ENCODE measurements around the gene UBE2L6.
A peak's percentile ranks its signal among the peaks of the same experiment; 100 is the strongest.

UBE2L6 gene

DNA sequence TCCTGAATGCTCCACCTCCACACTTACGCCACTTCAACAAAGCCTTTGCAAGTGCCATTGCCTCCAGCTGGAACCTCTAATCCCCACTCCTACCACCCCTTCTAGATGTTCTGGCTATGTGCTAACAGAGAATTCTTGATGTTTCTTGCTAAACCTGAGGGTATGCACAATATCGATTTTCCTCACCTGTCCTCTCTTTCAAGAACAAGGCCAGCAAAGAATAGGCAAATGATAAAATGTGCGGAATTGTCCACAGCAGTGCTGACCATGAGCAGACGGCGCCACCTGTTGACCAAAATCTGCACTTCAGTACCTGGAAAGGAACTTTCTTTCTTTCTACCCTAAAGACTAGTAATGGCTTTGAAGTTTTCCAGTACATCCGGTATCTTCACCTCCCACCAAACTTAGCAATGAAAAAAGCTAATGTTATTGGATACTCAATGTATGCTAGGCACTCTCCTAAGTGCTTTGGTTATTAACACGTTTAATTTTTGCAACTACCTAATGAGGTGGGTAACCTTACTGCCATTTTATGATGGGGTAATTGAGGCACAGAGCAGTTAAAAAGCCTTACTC is 40.3 kb downstream of the UBE2L6 start:
- DNase-seq = peak; percentile 68

DNA sequence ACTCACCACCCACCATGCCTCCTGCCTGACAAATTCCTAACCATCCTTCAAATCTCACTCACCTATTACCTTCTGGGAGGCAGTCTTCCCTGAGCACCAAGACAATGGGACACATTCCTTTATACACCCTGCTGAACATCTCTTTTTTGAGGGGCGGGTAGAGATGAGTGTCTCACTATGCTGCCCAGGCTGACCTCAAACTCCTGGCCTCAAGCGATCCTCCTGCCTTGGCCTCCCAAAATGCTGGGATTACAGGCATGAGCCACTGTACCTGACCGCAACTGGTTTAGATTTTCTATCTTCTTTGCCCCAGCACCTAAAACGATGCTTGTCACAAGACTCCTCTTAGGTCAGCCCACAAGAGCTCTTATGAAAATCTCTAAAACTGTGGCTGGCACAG is 44.1 kb downstream of the UBE2L6 start:
- DNase-seq = no peak

DNA sequence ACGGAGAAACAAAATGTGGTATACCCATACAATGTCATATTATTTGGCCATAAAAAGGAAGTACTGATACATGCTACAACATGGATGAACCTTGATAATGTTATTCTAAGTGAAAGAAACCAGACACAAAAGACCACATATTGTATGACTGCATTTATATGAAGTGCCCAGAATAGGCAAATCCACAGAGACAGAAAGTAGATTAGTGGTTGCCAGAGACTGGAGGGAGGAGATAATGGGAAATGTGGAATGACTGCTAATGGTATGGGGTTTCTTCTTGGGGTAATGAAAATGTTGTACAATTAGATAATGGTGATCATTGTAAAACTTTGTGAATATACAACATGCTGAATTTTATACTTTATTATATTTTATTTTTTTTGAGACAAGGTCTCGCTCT is 46.4 kb downstream of the UBE2L6 start:
- DNase-seq = no peak

DNA sequence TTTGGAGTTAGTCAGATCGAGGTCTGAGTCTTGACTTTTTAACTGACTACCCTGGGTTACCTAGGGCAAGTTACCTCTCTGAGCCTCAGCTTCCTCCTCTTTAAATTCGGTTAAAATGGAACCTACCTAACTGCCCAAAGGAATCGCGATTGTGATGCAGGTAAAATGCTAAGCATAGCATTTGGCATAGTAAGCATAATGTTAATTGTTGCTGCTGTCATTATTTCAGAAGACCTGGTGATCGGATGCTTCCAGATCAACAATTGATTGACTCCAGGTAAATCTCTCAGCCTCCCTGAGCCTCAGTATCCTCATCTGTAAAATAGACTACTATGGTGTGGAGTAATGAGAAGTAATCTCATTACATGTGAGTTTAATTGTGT is 51.4 kb downstream of the UBE2L6 start:
- no peak for DNase-seq

DNA sequence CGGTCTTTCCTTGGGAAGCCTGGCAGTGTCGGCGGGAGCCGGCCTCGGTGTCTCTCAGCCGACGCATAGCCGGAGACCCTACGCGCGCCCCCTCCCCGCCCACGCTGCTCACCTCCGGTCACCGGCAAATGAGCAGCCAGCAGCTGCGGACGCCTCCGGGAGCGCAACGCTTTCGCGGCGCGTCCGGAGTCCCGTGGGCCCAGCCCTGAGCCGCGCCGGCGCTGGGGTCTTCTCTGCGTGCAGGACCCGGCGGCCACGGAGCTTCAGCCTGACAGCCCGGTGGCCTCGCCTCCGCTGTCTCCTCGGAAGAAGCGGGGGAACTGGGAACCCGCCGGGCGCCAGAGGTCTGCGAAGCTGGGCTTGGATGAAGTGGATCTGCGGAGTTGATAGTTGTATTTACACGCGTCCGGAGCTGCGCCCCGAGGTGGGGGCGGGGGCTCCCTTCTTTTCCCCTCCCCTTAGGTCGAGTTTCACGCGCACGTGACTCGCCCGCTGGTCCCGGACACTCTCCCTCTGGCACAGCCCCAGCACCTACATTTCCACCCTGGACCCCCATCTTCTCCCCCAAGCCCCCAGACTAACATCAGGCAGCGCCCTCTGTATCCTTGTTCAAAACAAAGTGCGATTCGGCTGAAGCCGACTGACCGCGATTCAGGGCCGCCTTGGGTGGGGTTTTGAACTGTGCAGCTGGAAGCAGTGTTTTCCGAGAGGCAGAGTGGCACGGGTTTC is 52.0 kb downstream of the UBE2L6 start, which contains the start of gene SLC43A1:
SLC43A1 (minus strand) TSS at position 371 of the 729 bp plus-strand sequence. CDS start 1,591 bp downstream, outside the sequence.
- DNase-seq = peak; percentile 13

DNA sequence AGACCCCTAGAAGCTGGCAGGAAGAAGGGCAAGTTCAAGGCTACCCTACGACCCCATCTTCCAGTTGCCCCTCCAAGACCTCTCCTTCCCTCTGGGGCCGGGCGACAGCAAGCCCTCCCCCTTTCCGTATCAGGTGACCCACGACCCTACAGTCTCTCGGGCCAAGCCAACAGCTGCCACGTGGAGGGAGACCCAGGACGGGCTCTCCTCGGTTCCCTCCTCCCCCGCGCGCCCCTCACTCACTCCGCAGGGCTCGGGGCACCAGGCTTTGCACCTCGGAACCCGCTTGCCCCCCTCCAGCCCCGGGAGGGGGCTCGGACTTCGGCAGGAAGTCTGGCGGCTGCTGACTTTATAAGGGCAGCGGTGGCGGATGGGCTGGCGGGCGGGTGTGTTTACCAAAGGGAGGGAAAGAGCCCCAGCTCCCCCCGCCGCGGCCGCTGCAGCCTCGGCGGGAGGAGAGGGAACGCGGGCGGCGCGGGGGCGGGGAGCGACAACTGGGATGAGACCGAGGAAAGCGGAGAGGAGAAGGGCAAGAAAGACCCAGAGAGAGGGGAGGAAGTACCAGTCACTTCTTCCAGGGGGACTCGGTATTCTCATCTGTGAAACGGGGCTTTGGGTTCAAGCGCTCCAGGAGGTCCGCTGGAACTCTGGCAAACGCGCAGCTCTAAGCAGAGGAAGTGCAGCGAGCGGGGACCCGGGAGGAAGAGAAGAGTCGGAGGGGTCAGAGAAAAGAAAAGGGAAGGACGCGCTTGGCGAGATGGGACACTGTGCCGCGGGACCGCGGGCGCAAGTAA is 52.7 kb downstream of the UBE2L6 start:
- no peak for DNase-seq

DNA sequence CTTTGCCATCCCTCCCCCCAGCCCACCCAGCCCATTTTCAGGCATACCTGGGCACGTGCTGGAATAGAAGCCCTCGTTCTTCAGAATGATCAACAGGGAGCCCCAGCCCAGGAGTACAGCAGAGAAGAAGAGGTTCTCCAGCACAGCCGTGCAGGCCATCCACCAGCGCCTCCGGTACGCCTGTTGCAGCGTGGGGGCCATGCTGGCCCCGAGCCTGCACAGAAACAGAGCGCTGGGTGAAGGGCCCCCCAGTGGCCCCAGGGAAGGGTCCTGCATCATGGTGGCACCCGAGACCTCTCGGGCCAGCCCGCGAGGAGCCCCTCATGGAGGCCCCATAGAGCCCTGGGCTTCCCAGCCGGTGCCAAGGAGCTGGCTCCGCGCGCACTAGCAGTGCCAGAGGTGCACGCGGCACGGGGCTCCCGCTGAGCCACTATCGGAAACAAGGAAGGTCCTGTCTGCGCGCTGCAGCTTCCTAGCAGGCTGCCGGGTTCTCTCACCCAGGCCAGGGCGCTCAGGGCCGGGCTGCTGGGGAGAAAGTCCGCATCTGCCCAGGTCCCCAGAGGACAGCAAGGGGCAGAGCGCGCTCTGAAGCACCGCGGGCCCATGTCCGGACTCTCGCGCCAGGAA is 53.4 kb downstream of the UBE2L6 start:
- no peak for DNase-seq

DNA sequence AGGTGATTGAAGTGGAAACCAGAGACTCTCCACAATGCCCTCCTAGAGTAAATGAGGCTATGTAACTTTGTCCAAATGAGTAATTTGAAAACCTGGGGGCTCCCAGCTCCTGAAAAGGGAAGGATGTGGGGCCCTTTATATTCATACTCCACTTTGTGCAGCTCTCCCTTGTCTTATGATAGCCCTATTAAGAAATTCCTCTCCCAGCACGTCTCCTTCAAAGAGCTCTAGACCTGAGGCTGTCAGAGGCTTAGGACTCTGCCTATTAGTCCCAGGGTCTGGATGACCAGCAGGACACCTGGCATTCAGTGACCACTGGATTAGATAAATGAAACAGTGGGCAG is 54.0 kb downstream of the UBE2L6 start:
- no peak for DNase-seq

DNA sequence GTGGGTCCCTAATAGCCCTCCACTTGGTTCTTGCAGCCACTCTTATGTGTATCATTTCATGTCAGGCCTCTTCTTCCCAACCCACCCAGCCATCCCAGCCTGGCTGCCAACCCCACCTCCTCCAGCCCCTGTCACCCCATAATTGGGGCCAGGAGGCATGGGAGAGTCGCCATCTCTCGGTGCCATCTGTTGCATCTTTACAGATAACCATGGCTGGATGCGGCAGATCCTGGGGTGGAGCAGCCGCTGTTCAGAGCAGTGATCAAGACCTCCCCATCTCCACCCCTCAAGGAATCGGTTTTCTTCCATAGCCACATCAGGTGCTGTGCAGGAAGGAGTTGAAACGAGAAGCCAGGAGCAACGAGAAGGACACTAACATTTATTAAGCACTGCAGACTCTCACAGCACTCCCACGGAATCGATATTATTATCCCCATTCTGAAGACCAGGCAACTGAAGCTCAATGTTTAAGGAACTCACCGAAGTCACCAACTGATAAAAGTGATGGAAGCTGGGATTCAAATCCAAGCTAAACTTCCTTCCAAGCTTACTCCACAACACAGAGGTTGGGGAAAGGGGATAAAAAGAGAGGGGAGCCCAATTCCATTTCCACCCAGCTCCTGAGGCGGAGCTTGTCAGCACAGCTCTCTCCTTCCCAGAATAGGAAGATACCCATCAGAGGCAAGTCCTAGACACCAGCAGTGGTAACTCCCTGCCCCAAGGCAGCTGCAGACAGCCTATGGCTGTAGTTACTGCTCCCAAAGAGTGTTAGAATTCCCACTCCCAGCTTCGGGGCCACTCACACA is 54.6 kb downstream of the UBE2L6 start:
- no peak for DNase-seq

DNA sequence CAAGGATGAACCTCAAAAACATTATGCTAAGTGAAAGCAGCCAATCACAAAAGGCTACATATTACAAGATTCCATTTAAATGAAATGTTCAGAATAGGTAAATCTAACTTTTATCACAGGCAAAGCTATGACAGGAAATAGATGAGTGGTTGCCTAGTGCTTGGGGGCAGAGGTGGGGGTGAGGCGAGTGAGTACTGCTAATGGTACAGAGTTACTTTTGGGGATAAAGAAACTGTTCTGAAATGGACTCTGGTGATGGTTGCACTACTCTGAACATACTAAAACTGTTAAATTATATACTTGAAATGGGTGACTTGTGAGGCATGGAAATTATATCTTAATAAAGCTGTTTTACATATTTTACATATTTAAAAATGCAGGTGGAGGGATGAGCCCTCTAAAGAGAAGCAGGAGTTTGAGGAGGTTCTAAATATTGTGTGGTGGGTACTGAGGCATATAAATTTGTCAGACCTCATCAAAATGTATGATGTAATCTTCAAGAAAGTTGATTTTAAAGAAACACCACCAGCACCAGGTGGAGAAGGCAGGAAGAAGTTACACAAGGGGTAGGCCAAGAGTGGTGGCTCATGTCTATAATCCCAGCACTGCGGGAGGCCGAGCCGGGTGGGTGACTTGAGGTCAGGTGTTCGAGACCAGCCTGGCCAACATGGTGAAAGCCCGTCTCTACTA is 55.6 kb downstream of the UBE2L6 start:
- no peak for DNase-seq

DNA sequence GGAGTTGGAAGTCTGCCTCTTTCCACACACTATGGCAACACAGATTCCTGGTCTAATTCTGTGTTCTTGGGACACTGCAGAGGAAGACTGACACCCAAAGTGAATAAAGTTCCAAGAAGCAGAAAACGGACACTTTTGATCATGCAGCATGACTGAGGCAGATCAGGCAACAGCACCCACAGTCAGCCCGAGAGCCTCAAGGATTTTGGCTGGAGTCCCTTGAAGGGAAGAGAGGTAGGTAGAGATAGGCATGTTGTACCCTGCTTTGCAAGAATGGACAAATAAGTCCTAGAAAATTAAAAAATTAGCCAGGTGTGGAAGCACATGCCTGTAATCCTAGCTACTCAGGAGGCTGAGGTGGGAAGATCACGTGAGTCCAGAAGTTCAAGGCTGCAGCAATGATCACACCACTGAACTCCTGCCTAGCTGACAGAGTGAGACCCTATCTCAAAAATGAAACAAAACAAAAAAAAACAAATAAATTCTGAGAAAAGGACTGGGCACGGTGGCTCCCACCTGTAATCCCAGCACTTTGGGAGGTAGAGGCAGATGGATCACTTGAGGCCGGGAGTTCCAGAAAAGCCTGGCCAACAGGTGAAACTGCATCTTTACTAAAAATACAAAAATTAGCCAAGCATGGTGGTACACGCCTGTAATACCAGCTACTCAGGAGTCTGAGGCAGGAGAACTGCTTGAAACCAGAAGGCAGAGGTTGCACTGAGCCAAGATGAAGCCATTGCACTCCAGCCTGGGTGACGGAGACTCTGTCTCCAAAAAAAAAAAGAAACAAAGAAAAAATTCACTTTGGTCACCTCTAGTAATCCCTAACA is 58.9 kb downstream of the UBE2L6 start:
- DNase-seq = no peak

DNA sequence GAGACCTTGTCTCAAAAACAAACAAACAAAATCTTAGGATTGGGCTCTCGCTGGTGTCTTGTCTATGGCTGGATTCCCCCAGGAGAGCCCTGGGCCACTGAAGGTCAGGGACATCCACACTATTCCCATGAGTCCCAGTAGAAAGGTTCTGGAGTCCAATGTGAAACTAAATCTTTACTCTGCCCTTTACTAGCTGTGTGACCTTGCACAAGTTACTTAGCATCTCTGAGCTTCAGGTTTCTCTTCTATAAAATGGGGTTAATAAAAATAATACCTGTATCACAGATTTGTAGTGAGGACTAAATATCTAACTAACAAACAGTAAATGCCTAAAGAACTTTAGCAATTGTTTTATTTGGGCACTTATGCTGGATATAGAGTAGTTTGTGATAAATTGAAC is 61.0 kb downstream of the UBE2L6 start:
- no peak for DNase-seq

DNA sequence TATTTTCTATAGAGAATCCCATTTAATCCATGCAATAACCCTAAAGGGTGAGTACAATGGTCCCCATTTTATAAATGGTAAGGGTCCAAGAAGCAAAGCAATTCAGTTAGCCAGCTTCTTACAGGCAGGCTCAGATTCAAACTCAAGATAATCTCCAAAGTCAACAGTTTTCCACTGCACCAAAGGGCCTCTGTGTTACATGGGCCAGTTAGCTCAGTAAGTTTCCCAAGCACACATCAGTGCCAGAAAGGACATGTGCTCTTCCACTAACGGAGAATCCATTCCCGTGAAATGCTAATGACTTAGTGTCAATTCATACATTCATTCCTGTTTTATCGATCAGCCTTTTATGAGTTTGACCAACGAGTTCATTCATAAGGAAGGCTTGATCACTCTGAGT is 63.0 kb downstream of the UBE2L6 start:
- no peak for DNase-seq

DNA sequence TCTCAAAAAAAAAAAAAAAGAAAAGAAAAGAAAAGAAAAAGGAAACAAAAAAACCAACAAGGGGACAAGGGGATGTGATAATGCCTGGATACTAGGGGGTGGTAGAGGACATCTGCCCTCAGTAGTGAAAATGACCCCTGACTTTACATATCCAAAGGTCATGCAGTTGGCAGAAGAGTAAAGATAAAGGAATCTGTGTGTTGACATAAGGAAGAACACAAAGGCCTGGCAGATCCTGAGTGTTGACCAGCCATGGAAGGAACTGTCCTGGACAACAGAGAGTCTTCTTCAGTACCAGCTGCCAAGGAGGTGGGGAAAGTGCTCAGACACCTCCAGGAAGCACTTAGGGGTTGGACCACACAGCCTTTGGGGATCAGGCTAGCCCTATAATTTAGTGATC is 64.6 kb downstream of the UBE2L6 start:
- no peak for DNase-seq

DNA sequence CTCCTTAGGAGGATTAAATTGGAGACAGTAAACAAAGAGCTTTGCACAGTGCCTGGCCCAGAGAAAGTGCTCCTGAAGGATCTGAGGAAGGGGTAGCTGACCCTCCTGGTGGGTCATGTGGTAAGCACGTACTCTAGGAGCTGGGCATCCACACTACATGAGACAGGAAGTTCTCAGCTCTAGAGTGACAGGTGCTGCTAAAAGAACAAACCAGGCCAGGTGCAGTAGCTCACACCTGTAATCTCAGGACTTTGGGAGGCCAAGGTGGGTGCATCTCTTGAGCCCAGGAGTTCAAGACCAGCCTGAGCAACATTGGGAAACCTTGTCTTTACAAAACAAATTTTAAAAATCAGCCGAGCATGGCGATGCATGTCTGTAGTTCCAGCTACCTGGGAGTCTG is 65.1 kb downstream of the UBE2L6 start:
- DNase-seq = no peak

DNA sequence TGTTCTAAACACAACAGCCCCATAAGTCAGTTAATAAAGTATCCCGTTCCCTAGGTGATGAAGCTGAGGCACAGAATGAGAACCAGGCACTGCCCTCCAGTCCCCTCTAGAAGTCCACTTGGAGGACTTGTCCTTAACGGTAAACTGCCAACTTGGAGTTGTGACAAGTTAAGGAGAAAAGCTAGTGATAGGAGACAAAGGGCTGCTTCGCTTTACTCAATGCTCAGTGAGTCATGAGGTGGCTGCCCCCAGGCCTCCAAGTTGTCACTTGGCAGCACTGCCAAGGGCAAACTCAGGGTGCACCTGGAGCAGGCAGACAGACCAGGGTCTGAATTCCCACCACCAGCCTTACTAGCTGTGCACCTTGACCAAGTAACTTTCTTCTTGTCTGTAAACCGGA is 65.5 kb downstream of the UBE2L6 start:
- no peak for DNase-seq

All from NCI-H2227 treated with DMSO at 0.1 percent for 48 hours (cell line).